Ovary (tissue), 9 donors: ENCODE results near the gene C21orf58. TPM values are rescaled to one million over a fixed set of nuclear protein-coding genes. Genes with fewer than 3 reads are reported as not detected.

ENCODE experiments used
- DNase-seq, 5 donors: peaks; one replicate each; pipeline ENCODE4 v3.0.0-alpha.2; 2019 to 2020
- H3K27ac ChIP-seq, 2 donors: fragments of 200-600 bp; one replicate each; pipeline versions ENCODE4 v1.5.1 to v1.8.0; 2019 to 2022
- H3K27me3 ChIP-seq: fragments of 200-600 bp; one replicate; pipeline ENCODE4 v1.8.0; 2022
- H3K36me3 ChIP-seq: fragments of 200-600 bp; sonication (generic); one replicate; pipeline ENCODE4 v1.5.1; 2019
- H3K4me1 ChIP-seq: one replicate; pipeline ENCODE4 v1.8.1; 2013; ENCODE audit warnings: mild to moderate bottlenecking, moderate library complexity; ENCODE audit not compliant: insufficient read depth
- H3K4me3 ChIP-seq: fragments of 200-600 bp; sonication (generic); one replicate; pipeline ENCODE4 v1.5.1; 2017
- H3K9me3 ChIP-seq, 2 donors: fragments of 200-600 bp in 1 of 2; sonication (generic) in 1 of 2; one replicate each; pipeline versions ENCODE4 v1.5.1 to v1.8.1; 2013 to 2019; ENCODE audit warnings: mild to moderate bottlenecking in 1 of 2, moderate library complexity in 1 of 2
- CTCF ChIP-seq, 3 donors: fragments of 450-650 bp in 2 of 3; fragments of 200-600 bp in 1 of 3; IDR thresholded peaks; one replicate each; pipeline versions ENCODE4 v1.5.1 to v1.8.0; 2016 to 2022; ENCODE audit warnings: antibody characterized with exemption in 3 of 3, mild to moderate bottlenecking in 1 of 3
- EP300 ChIP-seq: sonication (generic); formaldehyde crosslinking; IDR thresholded peaks from one replicate; pipeline ENCODE4 v1.6.1; 2017; ENCODE audit warnings: antibody characterized with exemption
- POLR2A ChIP-seq: fragments of 450-650 bp; IDR thresholded peaks from one replicate; pipeline ENCODE4 v1.6.1; 2017; ENCODE audit warnings: antibody characterized with exemption, mild to moderate bottlenecking, moderate library complexity
- WGBS, 3 donors: extraction: QIAGEN DNeasy Blood & Tissue Kit in 1 of 3; methylation state at CpG; one replicate each; pipeline versions ENCODE4 v1.1.5 to v1.1.7; 2013 to 2017; 5-methylcytosine and 5-hydroxymethylcytosine counted together
- intact Hi-C, 4 donors: fragments of 100-400 bp; cut with DNase I; formaldehyde crosslinking; loops; one replicate each; pipeline versions ENCODE4 v1.11.0 to v1.15.1; 2022 to 2023
- polyA plus RNA-seq, 2 donors: library from polyadenylated mRNA; stranded (reverse); fragments of 200-250 nt in 1 of 2; fragments of 350-450 nt in 1 of 2; fragmentation: Illumina TruSeq in 1 of 2; extraction: RNeasy Lipid Tissue Mini Kit (QIAGEN cat#74804) in 1 of 2; gene quantifications; one replicate each; pipeline ENCODE4 v1.2.3, GENCODE V29; 2013 to 2014
- total RNA-seq, 7 donors: library from RNA; depleted of rRNA in 2 of 7; stranded (reverse); fragments of >200 nt in 2 of 7; fragmentation: NEBNext Ultra II Directional in 3 of 7; extraction: Animal tissue kit (Norgen Biotek cat#: 25700) in 3 of 7; gene quantifications; one replicate each; pipeline versions ENCODE4 v1.1.0 to v1.2.4, GENCODE V29; 2016 to 2023
- donor health status: DM: no; HTN: no; CAD: no; lungs with moderate emphysema.
- donor health status: DM: no; HTN: no; CAD: no.
- donor health status: Bipolar disorder and iron deficiency.
- donor health status: DM: yes; HTN: yes; CAD: no.
- donor health status: DM: no; HTN: no; CAD: no.
- donor health status: DM: yes; HTN: yes; CAD: no.

C21orf58 gene
- total and polyA plus RNA-seq, 9 donors = 0.63 to 26.8 (median 2.3) TPM

GRCh38 chr21:46325073-46325912, 1.6 kb upstream of the C21orf58 start:
- H3K4me3 ChIP-seq = peak overlapping the region; percentile 83
- TF ChIP-seq EP300 (no peak), POLR2A (no peak), CTCF (IDR thresholded peaks at IDR 0.05) (no peak)
- H3K4me1 ChIP-seq = peaks cover 11% of the 10 kb centered on the region
- H3K9me3 ChIP-seq = no peaks in the 10 kb centered on the region
- H3K27me3 ChIP-seq = no peaks in the 10 kb centered on the region
- H3K27ac ChIP-seq = peak overlapping the region in 1 of 2 donors; percentile 78
- no peaks in the 10 kb centered on the region for H3K36me3 ChIP-seq
- intact Hi-C loops = no loop called here
- peak; percentile 41 to 65 (median 56) for DNase-seq
- 11 to 14% (median 12%) methylated on average over 37 to 43 of the region's 43 CpGs for WGBS, 3 donors

DNA sequence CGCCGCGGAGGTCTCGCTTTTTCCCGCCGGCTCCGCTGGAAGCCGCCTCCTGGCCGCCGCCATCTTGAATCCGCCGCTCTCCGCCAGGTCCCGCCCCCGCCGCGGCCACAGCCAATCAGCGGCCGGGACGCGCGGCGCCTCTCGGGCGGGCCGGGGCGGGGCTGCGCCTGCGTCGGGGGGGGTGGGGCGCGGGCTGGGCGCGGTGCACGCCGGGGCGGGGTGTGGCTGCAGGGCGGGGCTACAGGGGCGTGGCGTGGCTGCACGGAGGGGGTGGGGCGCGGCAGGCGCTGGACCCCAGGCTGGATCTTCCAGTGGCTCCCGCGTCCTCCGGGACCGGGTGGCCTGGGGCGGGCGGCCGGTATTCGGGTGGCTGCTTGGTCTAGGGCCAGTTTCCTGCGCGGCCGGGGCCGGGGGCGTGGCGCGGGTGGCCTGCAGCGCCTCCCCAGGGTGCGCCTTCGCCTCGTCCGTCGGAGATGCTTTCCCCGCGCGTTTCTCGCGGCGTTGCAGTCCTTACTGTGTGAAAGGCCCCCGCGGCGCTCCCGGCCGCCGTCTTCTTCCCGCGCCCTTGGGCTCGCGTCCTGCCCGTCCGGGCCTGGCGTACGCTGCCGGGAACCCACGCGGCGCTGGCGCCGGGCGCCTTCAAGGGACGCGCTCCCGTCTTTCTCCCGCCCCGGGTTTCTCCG, 861 bp upstream of the C21orf58 start:
- Histone ChIP-seq H3K9me3 (no peaks in the 10 kb centered on the region), H3K4me1 (peaks cover 11% of the 10 kb centered on the region), H3K36me3 (no peaks in the 10 kb centered on the region), H3K27me3 (no peaks in the 10 kb centered on the region), H3K27ac (peak overlapping the region; percentile 47 to 84), H3K4me3 (peak overlapping the region; percentile 83)
- peak; percentile 85 to 93 (median 91) for DNase-seq
- 1% methylated on average over 17 to 98 of the region's 98 CpGs for WGBS, 3 donors
- TF ChIP-seq CTCF (IDR thresholded peaks at IDR 0.05) (peak in 1 of 3 donors; percentile 2), EP300 (no peak), POLR2A (peak; percentile 6)
- intact Hi-C loops = no loop called here

DNA sequence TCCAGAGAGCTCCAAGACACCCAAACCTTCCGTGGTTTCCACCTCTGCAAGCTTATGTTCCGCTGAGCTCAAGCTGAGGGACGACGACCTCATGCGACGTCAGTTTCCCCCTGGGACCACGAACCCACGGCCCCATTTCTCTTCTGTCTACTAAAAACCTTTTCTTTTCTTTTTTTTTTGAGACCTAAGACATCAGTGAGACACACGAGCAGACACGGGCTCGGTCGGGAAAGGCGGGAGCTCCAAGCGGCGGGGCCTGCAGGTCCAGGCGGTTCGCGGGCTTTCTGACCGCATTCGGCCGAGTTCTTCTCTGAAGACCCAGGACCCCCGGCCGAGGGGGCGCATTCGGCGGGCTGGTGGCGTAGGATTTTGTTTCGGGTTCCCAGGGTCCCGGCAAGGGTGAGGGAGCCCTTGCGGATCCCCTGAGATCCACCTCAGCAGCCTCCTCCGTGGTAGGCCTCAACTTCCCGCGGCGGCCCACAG, 402 bp downstream of the C21orf58 start:
- H3K4me1 ChIP-seq = peaks cover 11% of the 10 kb centered on the region
- H3K9me3 ChIP-seq = no peaks in the 10 kb centered on the region
- no peaks in the 10 kb centered on the region for H3K36me3 ChIP-seq
- no peak overlapping the region for H3K27ac ChIP-seq
- H3K4me3 ChIP-seq = peak overlapping the region; percentile 83
- 1% methylated on average over 31 to 34 of the region's 34 CpGs for WGBS, 3 donors
- intact Hi-C loops = no loop called here
- TF ChIP-seq EP300 (no peak), CTCF (IDR thresholded peaks at IDR 0.05) (no peak), POLR2A (no peak)
- DNase-seq = no peak
- H3K27me3 ChIP-seq = no peaks in the 10 kb centered on the region

DNA sequence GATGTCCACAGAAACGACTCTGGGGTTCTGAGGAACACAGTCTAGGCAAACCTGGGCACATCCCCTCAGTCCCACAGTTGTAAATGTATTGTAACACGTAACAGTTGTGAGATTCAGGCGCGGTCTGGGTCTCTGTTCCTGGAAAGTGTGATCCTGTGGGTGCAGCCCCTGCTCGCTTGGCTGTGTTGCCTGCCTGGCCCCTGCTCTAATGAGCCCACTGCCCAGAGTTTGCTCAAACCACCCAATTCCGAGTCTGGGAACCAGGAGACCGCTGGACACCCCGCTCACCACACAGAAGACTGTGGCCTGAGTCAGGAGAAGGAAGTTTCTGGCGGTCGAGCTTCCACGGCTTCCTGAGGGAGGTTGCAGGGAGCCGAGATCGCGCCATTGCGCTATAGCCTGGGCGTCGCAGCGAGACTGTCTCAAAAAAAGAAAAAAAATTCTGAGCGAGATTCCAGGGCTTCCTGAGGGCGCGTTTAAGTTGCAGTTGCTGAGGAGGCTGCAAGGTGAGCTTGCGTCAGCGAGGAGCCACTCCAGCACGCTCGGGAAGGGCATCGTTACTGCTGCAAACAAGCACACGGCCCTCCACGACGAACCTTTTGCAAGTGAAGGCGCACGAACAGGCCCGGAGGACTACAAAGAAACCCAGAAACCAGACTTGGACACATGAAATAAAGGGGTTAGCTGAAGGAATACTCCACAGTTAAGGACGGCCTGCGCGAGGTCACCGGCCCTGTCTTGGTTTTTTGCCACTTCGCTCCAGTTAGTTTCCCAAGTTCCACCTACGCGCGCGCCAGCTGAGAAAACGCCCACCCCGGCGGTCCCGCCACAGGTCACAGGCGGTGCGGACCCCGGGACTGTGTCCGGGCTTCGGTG, 1.1 kb downstream of the C21orf58 start:
- 7 to 8% (median 7%) methylated on average over 50 of the region's 50 CpGs for WGBS, 3 donors
- no peak for TF ChIP-seq CTCF (IDR thresholded peaks at IDR 0.05)
- no peak for TF ChIP-seq EP300
- no peak for TF ChIP-seq POLR2A
- peaks cover 11% of the 10 kb centered on the region for H3K4me1 ChIP-seq
- peak overlapping the region; percentile 83 for H3K4me3 ChIP-seq
- no peaks in the 10 kb centered on the region for H3K9me3 ChIP-seq
- H3K27ac ChIP-seq = no peak overlapping the region
- no peaks in the 10 kb centered on the region for H3K27me3 ChIP-seq
- no peaks in the 10 kb centered on the region for H3K36me3 ChIP-seq
- intact Hi-C loops = no loop called here
- peak in 2 of 5 donors; percentile 46 to 53 for DNase-seq
